ENCODE data around the gene PRKX.
"Not testable (repeated sequence)": the region's sequence is repeated elsewhere in the genome, so short reads cannot be mapped to it uniquely, and the experiment has no call there.

Gene PRKX

GRCh38 chrX:3653111-3653510, 60.3 kb downstream of the PRKX start:
- no peak for DNase-seq (ENCODE audit: low spot score)

DNA sequence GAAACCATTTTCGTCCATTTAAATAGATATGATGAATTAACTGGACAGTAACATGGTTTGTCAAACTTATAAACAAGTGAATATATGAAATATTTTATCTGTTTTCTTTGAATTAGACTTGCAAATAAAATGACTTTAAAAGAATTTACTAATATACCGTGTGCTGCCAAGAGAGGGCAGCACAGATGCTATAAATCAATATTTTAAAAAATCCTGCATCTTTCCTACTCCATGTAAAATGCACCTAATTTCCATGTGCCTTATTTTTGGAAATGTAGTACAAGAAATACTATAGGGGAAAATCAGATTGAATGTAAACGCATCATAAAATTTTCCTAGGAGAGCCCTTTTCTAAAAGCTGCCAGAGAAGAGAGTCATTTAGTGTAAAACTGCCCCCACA, 62.2 kb downstream of the PRKX start:
- DNase-seq (ENCODE audit: low spot score): peak; percentile 6

GRCh38 chrX:3648084-3648483, 65.4 kb downstream of the PRKX start:
- no peak for DNase-seq (ENCODE audit: low spot score)

GRCh38 chrX:3639858-3640631, 73.4 kb downstream of the PRKX start:
- DNase-seq (ENCODE audit: low spot score): not testable (repeated sequence)

GRCh38 chrX:3639236-3639635, 74.2 kb downstream of the PRKX start:
- DNase-seq (ENCODE audit: low spot score): peak; percentile 12

DNA sequence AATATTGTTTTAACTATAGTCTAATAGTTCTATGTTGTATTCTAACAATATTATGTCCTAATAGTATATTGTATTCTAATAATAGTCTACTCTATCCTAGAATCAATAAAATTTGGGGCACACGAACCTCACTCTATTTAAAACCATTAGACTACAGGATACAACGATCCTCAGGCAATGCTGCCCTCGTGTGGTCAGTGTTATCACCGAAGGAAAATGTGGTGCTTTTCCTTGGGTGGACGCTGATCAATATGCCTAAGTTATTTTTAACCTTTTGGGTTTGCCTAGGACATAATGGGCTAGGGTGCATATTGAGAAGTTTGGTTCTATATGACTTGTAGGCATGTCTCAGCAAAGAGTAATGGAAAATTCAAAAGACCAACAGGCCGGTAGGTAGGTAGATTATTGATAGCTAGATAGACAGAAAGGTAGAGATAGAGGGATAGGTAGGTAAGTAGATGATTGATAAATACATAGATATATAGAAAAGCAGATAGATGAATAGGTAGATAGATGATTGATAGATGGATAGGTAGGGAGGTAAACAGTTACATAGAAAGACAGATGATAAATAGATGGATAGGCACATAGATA, 75.1 kb downstream of the PRKX start:
- peak; percentile 2 for DNase-seq (ENCODE audit: low spot score)

GRCh38 chrX:3636803-3637202, 76.6 kb downstream of the PRKX start:
- DNase-seq (ENCODE audit: low spot score): no peak

DNA sequence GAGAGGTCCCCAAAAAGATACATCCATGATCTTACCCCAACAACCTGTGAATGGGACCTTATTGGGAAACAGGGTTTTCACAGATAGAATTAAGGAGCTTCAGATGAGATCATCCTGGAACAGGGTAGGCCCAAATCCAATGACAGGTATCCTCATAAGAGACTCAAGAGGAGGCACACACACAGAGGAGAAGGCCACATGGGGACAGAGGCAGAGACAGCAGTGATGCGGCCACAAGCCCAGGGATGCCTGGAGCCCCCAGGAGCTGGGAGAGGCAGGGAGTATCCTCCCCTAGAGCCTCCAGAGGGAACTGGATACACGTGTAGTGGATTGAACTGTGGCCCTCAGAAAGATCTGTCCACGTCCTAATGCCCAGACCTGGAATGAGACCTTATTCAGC, 82.3 kb downstream of the PRKX start:
- no peak for DNase-seq (ENCODE audit: low spot score)

DNA sequence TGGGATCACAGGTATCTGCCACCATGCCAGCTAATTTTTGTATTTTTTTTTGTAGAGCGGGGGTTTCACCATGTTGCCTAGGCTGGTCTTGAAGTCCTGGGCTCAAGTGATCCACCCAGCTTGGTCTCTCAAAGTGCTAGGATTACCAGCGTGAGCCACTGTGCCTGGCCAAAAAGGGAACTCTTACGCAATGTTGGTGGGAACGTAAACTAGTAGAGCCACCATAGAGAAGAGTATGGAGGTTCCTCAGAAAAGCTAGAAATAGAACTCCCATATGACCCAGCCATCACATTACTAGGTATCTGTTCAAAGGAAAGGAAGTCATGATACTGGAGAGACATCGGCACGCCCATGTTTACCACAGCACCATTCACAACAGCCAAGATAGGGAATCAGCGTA, 85.9 kb downstream of the PRKX start:
- no peak for DNase-seq (ENCODE audit: low spot score)

GRCh38 chrX:3621414-3621813, 92.0 kb downstream of the PRKX start:
- DNase-seq (ENCODE audit: low spot score): no peak

DNA sequence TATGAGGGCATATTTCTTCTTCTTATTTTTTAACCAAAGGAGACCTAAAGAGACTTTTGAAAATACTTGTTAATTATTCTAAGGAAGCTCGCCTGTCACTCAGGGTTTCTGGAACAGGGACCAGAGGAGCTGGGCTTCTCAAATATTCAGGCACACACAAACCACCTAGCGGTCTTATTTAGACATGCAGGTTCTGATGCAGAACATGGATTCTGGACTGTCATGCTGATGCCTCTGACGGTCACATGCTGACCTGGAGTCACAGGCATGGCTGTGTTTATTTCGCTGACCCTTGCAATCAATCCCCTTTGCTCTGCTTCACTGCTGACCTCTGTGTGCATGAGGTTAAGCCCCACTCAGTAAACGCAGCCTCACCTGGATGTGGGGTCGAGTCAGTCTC, 101.7 kb downstream of the PRKX start:
- not testable (repeated sequence) for DNase-seq (ENCODE audit: low spot score)

DNA sequence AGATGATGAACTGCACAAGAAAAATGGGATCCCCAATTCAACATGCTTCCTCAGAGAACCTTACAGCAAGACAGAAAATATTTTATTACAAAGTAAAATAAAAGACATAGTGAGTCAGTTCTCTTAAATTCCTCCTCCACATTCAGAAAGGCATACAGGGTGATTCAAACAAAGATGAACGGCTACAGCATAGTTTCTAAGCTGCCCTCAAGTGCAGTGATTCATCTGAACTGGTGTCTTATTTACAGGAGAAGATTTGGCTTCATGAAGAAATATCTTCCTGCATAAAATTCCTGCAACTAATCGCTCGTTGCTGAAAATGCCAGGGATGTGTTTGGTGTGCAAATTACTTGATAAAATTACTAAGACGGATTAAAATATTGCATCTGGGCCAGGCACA, 103.6 kb downstream of the PRKX start:
- DNase-seq (ENCODE audit: low spot score): no peak

DNA sequence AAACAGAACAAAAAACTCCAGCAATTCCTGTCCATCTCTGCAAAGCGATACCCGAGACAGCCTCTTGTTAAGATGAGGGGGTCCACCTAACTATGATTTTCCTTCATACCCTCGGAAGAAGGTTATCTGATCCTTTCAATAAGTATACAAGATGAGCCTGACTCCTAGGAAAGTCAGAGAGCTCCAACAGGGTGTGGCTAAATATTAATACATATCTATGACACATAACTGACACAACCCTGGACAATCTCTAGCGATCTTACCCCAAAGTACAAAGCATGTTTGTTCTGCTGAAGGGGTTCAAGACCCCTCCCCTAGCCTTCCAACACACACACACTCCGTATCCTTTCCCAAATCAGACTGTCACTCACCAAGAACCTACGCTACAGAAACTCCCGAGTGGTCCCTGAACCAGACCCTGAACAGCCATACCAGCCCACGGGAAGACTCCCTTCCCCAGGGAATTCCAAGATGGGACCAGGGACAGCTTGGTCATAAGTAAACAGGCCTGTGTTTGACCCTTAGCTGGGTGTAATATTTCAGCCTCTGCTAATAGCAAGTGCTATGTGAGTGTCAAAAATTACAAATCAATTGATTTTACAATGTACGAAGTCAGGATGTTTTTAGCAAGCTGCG, 110.3 kb downstream of the PRKX start:
- DNase-seq (ENCODE audit: low spot score): no peak

DNA sequence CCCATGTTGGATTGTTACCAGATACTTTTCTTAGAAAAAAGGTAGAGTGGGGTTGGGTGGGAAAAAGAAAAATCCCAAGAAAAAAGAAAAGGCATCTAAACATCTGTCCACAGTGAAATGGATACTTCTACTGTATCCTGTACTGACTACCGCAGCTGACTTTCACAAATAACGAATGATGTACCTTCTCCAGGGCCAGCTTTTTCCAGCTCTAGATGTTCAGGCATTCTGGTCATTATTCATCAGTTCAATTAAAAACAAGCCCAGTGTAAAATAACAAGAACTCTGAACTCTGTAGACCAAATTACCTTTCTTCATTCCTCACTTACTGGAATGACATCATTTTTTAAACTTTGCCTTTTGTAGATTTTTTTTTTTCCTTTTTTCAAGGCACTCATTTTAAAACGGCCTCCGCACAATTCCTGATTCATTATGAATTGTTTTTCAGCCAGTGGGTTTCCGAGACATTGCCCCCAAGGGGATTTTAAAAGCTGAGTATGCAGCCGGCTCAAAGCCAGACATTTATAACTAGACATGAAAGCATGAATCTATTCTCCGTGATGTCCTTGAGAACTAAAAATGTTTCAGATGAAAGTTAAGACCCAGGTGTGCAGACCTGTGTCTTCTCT, 113.5 kb downstream of the PRKX start:
- DNase-seq (ENCODE audit: low spot score): no peak

DNA sequence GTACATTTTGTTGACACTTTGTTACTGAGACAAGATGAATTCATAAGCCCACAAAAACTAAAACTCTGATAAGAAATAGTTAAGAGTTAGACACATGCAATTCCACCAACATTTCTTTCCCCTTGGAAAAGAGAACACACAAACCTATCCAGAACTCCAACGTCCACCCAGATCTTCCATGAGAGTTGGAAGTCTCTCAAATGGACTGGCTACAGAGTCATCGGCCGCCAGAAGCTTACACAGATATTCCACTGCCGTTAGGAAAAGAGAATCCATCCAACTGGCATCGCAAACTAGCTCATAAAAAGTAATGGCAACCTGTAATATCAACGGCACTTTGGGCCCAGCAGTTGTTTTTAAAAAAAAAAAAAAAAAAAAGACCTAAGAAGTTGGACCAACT, 114.7 kb downstream of the PRKX start:
- DNase-seq (ENCODE audit: low spot score): no peak

GRCh38 chrX:3598046-3598605, 115.3 kb downstream of the PRKX start:
- no peak for DNase-seq (ENCODE audit: low spot score)

- DNase-seq (ENCODE audit: low spot score): no peak
These were observed 121.3 kb downstream of the PRKX start for GRCh38 chrX:3592184-3592583.

GRCh38 chrX:3589474-3589873, 124.0 kb downstream of the PRKX start:
- DNase-seq (ENCODE audit: low spot score): no peak

GRCh38 chrX:3585719-3586118, 127.7 kb downstream of the PRKX start:
- DNase-seq (ENCODE audit: low spot score): no peak

DNA sequence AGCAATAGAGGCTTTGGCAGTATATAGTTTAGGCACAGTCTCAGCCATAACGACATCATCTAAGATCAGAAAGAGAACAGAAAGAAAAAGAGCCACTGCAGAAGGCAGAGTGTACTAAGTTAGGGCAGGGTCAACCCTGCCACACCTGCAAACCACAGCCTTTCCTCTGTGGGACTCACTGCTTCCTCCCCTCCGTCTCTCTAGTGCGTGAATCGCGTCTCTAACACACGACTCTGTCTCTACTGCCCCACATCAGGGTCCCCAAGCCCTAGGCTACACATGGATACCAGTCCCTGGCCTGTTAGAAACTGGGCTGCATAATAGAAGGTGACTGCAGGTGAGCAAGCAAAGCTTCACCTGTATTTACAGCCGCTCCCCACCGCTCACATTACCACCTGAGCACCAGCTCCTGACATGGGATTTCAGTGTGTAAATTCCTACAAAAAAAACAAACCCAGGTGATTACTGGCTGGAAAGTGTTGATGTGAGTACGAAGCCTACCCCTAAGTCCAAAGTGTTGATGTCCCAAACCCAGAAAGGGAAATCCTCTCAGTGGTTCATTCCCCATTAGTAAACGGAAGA, 128.9 kb downstream of the PRKX start:
- DNase-seq (ENCODE audit: low spot score): no peak

GRCh38 chrX:3582451-3582850, 131.0 kb downstream of the PRKX start:
- DNase-seq (ENCODE audit: low spot score): no peak

DNA sequence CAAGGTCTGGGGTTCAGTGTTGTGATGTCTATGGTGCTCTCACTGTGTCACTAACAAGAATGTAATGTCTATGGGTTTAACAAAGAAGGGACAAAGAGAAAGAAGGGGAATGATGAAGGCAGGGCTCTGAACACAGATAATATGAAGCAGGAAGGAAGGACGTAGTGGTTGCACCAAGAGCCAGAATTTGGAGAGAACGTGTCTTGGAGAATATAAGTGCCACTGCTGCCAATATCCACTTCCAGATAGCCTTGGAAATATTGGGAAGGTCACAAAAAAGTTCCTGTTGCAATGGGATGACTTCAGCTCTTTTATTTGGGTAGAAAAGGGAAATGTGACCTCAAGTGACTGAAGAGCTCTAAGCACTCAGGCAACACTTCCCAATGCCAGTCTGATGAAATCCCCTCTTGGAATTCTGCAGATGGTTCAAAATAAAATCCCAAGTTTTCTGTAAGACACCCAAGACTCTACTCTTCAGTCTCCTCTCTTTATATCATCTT, 131.8 kb downstream of the PRKX start:
- no peak for DNase-seq (ENCODE audit: low spot score)
